Measurements from ENCODE around the gene MAML3. TPM values are rescaled to one million over a fixed set of nuclear protein-coding genes. Genes with fewer than 3 reads are reported as not detected.

MAML3 gene
- total RNA-seq, 1 donor from 2014 or later, result 59.4 TPM

DNA sequence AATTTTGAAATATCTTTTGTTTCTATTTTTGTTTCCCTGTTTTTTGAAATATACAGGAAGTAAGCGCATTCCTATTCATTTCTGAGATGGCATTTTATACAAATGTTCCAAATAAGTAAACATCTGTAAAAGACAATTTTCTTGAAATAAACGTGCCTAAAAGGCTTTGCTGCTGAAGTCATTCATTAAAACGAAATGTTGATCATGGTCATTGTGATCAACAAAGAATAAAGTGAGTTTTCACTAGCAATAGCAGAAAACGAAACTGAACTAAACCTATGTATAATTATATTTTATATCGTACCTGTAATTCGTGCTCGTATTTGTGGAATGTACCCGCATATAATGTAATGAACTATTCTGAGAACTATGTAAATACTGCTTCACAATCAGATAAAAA is 267.2 kb downstream of the MAML3 start:
- H3K4me3 Mint-ChIP-seq (ENCODE audit: unreplicated experiment), result no peak overlapping the region
- DNase-seq, result no peak
- H3K27me3 Mint-ChIP-seq (ENCODE audit: unreplicated experiment), result peaks cover 7% of the 10 kb centered on the region
- TF ChIP-seq, protein P1, sequence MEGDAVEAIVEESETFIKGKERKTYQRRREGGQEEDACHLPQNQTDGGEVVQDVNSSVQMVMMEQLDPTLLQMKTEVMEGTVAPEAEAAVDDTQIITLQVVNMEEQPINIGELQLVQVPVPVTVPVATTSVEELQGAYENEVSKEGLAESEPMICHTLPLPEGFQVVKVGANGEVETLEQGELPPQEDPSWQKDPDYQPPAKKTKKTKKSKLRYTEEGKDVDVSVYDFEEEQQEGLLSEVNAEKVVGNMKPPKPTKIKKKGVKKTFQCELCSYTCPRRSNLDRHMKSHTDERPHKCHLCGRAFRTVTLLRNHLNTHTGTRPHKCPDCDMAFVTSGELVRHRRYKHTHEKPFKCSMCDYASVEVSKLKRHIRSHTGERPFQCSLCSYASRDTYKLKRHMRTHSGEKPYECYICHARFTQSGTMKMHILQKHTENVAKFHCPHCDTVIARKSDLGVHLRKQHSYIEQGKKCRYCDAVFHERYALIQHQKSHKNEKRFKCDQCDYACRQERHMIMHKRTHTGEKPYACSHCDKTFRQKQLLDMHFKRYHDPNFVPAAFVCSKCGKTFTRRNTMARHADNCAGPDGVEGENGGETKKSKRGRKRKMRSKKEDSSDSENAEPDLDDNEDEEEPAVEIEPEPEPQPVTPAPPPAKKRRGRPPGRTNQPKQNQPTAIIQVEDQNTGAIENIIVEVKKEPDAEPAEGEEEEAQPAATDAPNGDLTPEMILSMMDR (IDR thresholded peaks at IDR 0.05; ENCODE audit: partially characterized antibody, unreplicated experiment), result no peak
- no peak overlapping the region for H3K27ac Mint-ChIP-seq (ENCODE audit: unreplicated experiment)
- no peaks in the 10 kb centered on the region for H3K36me3 Mint-ChIP-seq (ENCODE audit: unreplicated experiment)
- peaks cover 5% of the 10 kb centered on the region for H3K9me3 Mint-ChIP-seq (ENCODE audit: unreplicated experiment)
- H3K4me1 Mint-ChIP-seq (ENCODE audit: low read depth, unreplicated experiment), result peaks cover 36% of the 10 kb centered on the region

DNA sequence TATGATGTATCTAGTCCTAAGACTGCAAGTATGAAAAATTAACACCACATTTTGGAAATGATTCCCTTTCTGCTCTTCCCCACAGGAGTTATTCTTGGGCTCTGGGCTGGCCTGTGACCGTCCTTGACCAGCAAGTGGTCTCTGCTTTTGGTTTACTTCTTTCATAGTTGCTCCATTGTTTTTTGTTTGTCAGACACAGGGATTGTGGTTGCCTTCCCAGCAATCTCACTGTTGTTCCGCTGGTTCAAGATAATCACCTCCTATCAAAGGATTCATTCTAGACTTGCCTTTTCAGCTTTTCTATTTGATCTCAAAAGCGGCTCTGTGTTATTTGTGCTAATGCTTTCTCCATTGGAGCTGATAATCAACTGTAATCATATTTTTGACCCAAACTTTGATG is 269.5 kb downstream of the MAML3 start:
- no peak for DNase-seq
- no peak overlapping the region for H3K4me3 Mint-ChIP-seq (ENCODE audit: unreplicated experiment)
- peaks cover 1% of the 10 kb centered on the region for H3K9me3 Mint-ChIP-seq (ENCODE audit: unreplicated experiment)
- H3K27me3 Mint-ChIP-seq (ENCODE audit: unreplicated experiment), result no peaks in the 10 kb centered on the region
- H3K4me1 Mint-ChIP-seq (ENCODE audit: low read depth, unreplicated experiment), result peaks cover 29% of the 10 kb centered on the region
- H3K36me3 Mint-ChIP-seq (ENCODE audit: unreplicated experiment), result no peaks in the 10 kb centered on the region
- no peak overlapping the region for H3K27ac Mint-ChIP-seq (ENCODE audit: unreplicated experiment)
- TF ChIP-seq, protein P1 (IDR thresholded peaks at IDR 0.05; ENCODE audit: partially characterized antibody, unreplicated experiment), result no peak

DNA sequence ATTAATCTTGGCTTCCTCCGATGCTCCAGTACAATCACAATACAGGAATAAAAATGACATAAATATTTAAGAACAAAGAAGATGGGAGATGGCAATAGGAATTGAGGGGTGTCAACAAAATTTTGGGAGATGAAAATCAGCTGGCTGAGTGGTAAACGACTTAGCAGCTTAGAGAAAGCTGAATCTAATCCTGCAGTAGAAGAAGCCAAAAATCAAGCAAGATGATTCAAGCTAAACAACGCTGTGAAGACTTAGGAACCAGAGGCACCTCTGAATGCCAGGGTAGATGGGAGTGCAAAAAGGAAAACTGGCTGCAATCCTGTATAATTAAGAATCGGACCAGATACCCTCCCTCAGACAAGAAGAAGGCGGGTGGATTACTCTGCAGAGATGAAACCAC is 273.1 kb downstream of the MAML3 start:
- Mint-ChIP-seq H3K27me3 (ENCODE audit: unreplicated experiment) (peaks cover 3% of the 10 kb centered on the region), H3K9me3 (ENCODE audit: unreplicated experiment) (peaks cover 2% of the 10 kb centered on the region), H3K4me3 (ENCODE audit: unreplicated experiment) (no peak overlapping the region), H3K4me1 (ENCODE audit: low read depth, unreplicated experiment) (peaks cover 27% of the 10 kb centered on the region), H3K36me3 (ENCODE audit: unreplicated experiment) (no peaks in the 10 kb centered on the region), H3K27ac (ENCODE audit: unreplicated experiment) (no peak overlapping the region)
- no peak for DNase-seq
- TF ChIP-seq, protein P1 (IDR thresholded peaks at IDR 0.05; ENCODE audit: partially characterized antibody, unreplicated experiment), result no peak

DNA sequence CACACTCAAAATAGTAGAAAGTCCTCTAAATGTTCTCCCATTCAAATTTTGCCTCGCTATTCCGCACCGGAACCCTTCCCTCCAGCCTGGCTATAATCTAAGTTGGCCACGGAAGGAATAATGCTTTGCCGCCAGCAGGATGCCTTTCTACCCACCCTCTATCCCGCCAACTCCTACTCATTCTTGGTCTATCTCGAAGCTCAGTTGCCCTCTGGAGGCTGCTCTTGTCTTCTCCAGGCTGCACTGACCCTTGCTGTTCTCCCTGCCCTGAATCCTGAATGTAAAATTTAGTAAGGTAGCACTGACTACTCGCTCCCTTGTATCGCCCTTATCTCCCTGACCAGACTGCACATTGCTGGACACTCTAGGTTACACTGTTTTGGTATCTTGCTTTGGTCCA is 275.9 kb downstream of the MAML3 start:
- H3K27ac Mint-ChIP-seq (ENCODE audit: unreplicated experiment), result no peak overlapping the region
- TF ChIP-seq, protein P1 (IDR thresholded peaks at IDR 0.05; ENCODE audit: partially characterized antibody, unreplicated experiment), result no peak
- peaks cover 36% of the 10 kb centered on the region for H3K4me1 Mint-ChIP-seq (ENCODE audit: low read depth, unreplicated experiment)
- H3K4me3 Mint-ChIP-seq (ENCODE audit: unreplicated experiment), result no peak overlapping the region
- peaks cover 10% of the 10 kb centered on the region for H3K9me3 Mint-ChIP-seq (ENCODE audit: unreplicated experiment)
- peaks cover 5% of the 10 kb centered on the region for H3K27me3 Mint-ChIP-seq (ENCODE audit: unreplicated experiment)
- DNase-seq, result no peak
- no peaks in the 10 kb centered on the region for H3K36me3 Mint-ChIP-seq (ENCODE audit: unreplicated experiment)

DNA sequence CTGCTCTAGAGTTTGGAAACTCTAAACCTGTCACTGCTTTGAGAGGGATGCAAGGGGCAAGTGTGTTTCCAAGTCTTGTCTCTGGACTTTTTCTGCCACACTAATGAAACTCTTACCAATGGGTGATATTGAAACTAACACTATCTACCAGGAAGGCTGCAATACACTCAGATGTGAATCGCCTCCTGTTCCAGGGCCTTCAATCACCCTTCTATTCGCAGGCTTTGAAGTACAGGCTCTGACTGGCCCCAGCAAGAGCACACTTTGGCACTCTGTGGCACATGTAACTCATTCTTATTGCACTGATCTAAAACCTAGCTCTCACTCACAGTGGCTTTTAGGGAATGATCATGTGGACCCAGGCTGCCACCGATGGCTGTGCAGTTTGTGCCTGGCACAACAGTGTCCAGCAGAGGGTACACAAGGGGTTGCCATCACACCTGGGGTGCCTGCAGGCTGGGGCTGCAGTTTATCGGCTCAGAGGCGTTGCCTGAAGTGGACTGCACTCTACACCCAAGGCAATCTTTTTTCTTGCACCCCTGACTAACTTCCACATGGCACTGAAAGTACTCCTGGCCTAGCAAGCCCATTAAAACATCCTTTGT is 277.5 kb downstream of the MAML3 start:
- TF ChIP-seq, protein P1 (IDR thresholded peaks at IDR 0.05; ENCODE audit: partially characterized antibody, unreplicated experiment), result no peak
- Mint-ChIP-seq H3K27ac (ENCODE audit: unreplicated experiment) (peak overlapping the region; percentile 7), H3K4me1 (ENCODE audit: low read depth, unreplicated experiment) (peaks cover 37% of the 10 kb centered on the region), H3K9me3 (ENCODE audit: unreplicated experiment) (peaks cover 10% of the 10 kb centered on the region), H3K4me3 (ENCODE audit: unreplicated experiment) (no peak overlapping the region), H3K27me3 (ENCODE audit: unreplicated experiment) (peaks cover 7% of the 10 kb centered on the region), H3K36me3 (ENCODE audit: unreplicated experiment) (no peaks in the 10 kb centered on the region)
- no peak for DNase-seq
